ENCODE data around the gene RPS2.

The RPS2 gene

DNA sequence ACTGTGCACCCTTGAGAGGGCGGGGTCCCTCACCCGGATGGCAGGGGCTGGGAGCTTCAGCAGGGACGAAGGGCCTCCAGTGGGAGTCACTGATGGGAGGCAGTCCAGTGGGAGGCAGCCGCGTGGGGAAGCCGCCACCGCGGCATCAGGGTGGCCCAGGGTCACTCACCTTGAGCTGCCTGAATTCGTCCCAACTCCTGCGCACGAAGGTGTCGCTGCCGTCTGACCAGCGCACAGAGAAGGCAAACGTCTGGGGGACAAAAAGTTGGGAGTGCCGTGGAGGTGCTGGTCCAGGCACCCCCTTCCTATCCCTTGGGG lies 16.1 kb upstream of the RPS2 start:
- Mint-ChIP-seq H3K9me3 (no peaks in the 10 kb centered on the region), H3K4me1 (peaks cover 20% of the 10 kb centered on the region), H3K4me3 (no peak overlapping the region), H3K27ac (no peak overlapping the region), H3K36me3 (peaks cover 10% of the 10 kb centered on the region), H3K27me3 (peaks cover 62% of the 10 kb centered on the region)
- CTCF ChIA-PET, result no interaction called here
- DNase-seq, result no peak

DNA sequence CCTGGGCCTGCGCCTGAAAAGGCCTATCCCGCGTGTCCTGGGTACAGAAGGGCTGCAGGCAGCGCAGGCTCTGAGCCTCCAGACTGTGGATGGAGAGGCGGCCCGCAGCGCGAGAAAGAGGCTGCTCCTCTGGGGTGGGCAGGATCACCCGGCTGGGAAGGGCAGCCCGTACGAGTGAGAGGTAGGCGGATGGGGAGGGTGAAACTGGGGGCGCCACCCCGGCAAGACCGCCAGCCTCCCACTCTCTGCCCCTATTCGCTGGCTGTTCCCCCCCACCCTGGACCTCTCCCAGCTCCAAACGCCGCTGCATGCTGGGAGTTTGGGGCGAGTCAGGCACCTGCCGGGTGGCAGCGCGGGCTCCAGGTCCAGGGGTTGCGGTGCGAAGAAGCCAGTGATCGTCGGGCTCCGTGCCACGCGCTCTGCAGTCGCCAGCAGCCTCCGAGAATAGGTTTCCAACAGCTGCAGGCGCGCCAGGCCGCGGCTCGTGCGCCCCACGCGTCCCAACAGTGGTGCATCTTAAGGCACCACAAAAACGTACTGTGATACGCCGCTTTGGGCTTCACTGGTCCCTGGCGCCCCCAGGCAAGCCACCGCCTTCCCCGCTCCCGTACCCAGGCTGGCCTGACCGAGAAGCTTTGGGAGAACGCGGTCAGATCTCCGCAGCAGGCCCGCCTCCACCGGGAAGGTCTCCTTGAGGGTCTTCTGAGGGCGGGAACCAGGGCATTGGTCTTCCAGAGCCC lies 15.6 kb upstream of the RPS2 start:
- Mint-ChIP-seq H3K4me3 (no peak overlapping the region), H3K4me1 (peaks cover 14% of the 10 kb centered on the region), H3K27ac (no peak overlapping the region), H3K36me3 (peaks cover 11% of the 10 kb centered on the region), H3K27me3 (peaks cover 62% of the 10 kb centered on the region), H3K9me3 (no peaks in the 10 kb centered on the region)
- DNase-seq, result no peak
- CTCF ChIA-PET, result no interaction called here

DNA sequence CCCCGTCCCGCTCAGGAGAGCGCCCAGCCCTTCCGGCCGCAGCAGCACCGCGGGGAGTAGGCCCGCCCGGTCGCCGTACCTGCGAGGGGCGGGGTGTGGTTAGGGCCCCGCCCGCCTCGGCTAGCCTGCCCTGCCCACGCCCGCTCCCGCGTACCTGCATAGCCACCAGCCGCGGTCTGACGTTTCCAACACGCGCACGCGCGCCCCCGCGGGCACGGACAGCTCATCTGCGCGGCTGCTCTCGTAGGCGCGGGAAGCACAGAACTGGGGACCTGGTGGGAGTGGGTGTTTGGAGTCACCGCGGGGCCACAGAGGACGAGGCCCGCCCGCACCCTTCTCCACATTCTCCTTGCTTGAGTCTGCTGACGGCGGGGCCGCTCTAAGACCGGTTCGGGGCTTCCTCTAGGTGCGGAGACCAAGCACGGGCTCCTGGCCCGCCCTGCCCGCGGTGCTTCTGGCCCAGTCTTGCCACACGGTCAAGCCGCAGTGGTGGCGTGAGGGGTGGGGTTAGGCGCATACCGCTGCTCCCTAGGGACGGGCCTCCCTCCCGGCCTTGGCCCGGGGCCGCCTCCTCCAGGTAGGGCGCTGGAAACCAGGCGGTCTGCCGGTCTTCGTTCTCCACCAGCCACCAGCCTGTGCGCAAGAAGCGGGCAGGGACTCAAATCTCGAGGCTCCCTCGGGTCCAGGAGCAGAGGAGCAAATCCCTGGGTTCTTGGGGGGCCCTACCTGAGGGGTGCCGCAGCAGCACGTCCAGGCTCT lies 14.8 kb upstream of the RPS2 start:
- no peak for DNase-seq
- CTCF ChIA-PET, result no interaction called here
- H3K4me3 Mint-ChIP-seq, result no peak overlapping the region

DNA sequence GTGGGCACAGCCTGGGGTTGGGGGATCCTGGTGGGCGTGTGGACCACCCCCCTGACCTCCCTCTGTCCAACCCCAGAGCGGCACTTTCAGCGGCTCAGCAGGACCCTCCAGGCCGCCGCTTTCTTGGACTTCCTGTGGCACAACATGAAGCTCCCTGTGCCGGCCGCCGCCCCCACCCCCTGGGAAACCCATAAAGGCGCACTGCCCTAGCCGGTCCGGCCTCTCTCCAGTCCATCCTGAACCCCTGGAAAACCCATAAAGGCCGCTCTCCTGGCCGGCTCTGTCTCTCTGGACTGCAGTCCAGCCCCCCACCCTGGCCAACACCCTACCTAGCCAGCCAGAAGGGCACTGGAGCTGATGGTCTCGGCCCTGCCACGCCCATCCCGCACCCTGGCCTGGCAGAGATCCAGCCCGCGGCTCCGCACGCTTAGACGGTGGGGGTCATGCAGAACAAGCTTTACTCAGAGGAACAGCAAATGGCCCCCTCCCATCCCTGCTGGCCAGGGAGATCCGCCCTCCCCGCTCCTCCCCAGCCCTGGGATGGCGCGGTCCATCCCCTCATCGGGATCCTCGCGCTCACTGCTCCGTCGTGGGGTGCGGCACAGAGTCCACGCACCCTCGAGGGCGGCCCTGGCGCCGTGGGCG lies 14.0 kb upstream of the RPS2 start:
- Mint-ChIP-seq H3K4me1 (peaks cover 14% of the 10 kb centered on the region), H3K36me3 (peaks cover 14% of the 10 kb centered on the region), H3K27me3 (peaks cover 51% of the 10 kb centered on the region), H3K9me3 (no peaks in the 10 kb centered on the region), H3K4me3 (no peak overlapping the region), H3K27ac (no peak overlapping the region)
- CTCF ChIA-PET, result no interaction called here
- DNase-seq, result no peak

More for the DNA sequence above, 14.8 kb upstream of the RPS2 start:
- no peak overlapping the region for H3K27ac Mint-ChIP-seq
- H3K4me1 Mint-ChIP-seq, result peaks cover 9% of the 10 kb centered on the region
- no peaks in the 10 kb centered on the region for H3K9me3 Mint-ChIP-seq
- H3K36me3 Mint-ChIP-seq, result peaks cover 14% of the 10 kb centered on the region
- peaks cover 59% of the 10 kb centered on the region for H3K27me3 Mint-ChIP-seq

DNA sequence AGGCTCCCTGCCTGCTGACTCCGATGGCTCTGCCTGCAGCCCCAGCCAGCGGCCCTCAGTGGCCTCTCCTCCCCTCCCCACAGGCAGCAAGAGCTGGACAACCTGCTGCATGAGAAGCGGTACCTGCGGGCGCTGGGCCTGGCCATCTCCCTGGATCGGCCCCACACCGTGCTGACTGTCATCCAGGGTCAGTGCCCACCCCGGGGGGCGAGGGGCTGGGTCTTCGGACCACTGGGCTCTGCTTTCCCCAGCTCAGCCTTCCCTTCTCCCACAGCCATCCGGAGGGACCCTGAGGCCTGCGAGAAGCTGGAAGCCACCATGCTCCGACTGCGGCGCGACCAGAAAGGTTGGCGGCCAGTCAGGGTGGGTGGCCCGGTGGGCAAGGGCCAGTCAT lies 13.2 kb upstream of the RPS2 start:
- H3K4me3 Mint-ChIP-seq, result no peak overlapping the region
- H3K9me3 Mint-ChIP-seq, result no peaks in the 10 kb centered on the region
- H3K27ac Mint-ChIP-seq, result no peak overlapping the region
- H3K4me1 Mint-ChIP-seq, result peaks cover 16% of the 10 kb centered on the region
- H3K36me3 Mint-ChIP-seq, result peaks cover 13% of the 10 kb centered on the region
- CTCF ChIA-PET, result no interaction called here
- peaks cover 44% of the 10 kb centered on the region for H3K27me3 Mint-ChIP-seq
- DNase-seq, result no peak

DNA sequence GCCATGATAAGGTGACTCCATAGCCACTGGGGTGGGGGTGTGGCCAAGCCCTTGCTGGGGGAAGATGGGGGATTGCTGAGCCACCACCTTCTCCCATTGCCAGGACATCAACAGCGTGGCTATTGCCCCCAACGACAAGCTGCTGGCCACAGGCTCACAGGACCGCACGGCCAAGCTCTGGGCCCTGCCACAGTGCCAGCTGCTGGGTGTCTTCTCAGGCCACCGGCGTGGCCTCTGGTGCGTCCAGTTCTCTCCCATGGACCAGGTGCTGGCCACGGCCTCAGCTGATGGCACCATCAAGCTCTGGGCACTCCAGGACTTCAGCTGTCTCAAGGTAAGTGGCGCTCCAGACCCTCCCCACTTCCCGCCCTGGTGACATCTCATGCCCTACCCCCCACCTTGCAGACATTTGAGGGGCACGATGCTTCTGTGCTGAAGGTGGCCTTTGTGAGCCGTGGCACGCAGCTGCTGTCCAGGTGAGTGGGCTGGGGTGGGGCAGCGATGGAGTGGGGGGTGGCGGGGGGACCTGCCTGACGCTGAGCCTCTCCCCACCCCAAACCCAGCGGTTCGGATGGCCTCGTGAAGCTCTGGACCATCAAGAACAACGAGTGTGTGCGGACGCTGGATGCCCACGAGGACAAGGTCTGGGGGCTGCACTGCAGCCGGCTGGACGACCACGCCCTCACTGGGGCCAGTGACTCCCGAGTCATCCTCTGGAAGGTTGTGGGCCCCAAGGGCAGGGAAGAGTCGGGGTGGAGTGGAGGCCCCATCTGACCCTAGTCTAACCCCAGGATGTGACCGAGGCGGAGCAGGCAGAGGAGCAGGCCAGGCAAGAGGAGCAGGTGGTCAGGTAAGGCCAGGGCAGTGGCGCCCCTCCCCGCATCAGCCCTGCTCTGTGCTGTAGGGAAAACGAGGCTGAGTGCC lies 12.6 kb upstream of the RPS2 start:
- H3K9me3 Mint-ChIP-seq, result no peaks in the 10 kb centered on the region

DNA sequence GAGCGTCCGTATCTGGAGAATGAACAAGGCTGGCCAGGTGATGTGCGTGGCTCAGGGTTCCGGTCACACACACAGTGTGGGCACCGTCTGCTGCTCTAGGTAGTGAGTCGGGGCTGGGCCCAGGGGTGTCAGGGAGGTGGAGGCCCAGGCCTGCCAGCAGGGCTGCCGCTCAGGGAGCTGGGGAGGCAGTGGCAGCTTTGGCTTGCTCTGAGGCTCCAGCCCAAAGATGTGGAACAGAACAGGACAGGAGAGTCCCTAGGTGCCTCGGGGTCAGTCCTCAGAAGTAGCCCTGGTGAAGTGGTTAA lies 11.5 kb upstream of the RPS2 start:
- H3K9me3 Mint-ChIP-seq, result no peaks in the 10 kb centered on the region
- no peak overlapping the region for H3K27ac Mint-ChIP-seq
- no peak for DNase-seq
- H3K4me3 Mint-ChIP-seq, result no peak overlapping the region
- peaks cover 17% of the 10 kb centered on the region for H3K36me3 Mint-ChIP-seq
- CTCF ChIA-PET, result no interaction called here
- peaks cover 26% of the 10 kb centered on the region for H3K4me1 Mint-ChIP-seq
- peaks cover 27% of the 10 kb centered on the region for H3K27me3 Mint-ChIP-seq

More for the DNA sequence above, 12.6 kb upstream of the RPS2 start:
- CTCF ChIA-PET, result no interaction called here
- peaks cover 13% of the 10 kb centered on the region for H3K36me3 Mint-ChIP-seq
- peaks cover 37% of the 10 kb centered on the region for H3K27me3 Mint-ChIP-seq
- H3K27ac Mint-ChIP-seq, result no peak overlapping the region
- H3K4me3 Mint-ChIP-seq, result no peak overlapping the region
- DNase-seq, result no peak
- H3K4me1 Mint-ChIP-seq, result peaks cover 19% of the 10 kb centered on the region

DNA sequence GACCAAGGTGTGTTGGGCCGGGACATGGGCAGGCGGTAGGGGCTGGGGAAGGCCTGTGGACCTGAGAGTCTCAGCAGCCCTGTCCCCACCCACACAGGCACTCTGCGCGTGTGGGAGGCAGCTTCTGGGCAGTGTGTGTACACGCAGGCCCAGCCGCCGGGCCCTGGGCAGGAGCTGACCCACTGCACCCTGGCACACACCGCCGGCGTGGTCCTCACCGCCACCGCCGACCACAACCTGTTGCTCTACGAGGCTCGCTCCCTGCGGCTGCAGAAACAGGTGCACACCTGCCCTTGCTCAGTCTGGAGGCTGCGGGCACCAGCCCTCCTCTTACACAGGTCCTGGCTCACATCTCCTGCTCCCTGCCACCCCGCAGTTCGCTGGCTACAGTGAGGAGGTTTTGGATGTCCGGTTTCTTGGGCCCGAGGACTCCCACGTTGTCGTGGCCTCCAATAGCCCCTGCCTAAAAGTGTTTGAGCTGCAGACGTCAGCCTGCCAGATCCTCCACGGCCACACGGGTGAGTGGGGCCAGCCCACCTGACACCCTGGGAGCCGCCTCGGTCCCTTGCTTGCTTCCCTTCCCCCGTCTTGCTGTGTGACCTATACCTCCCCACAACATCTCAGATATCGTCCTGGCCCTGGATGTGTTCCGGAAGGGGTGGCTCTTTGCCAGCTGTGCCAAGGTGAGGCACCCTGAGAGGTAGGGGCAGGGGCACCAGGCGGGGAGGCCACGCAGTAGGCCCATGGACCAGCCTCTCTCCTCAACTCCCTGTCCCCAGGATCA lies 11.0 kb upstream of the RPS2 start:
- CTCF ChIA-PET, result no interaction called here
- H3K27me3 Mint-ChIP-seq, result peaks cover 21% of the 10 kb centered on the region
- H3K9me3 Mint-ChIP-seq, result no peaks in the 10 kb centered on the region
- H3K4me1 Mint-ChIP-seq, result peaks cover 32% of the 10 kb centered on the region
- no peak overlapping the region for H3K27ac Mint-ChIP-seq
- no peak overlapping the region for H3K4me3 Mint-ChIP-seq
- peaks cover 17% of the 10 kb centered on the region for H3K36me3 Mint-ChIP-seq
- no peak for DNase-seq

DNA sequence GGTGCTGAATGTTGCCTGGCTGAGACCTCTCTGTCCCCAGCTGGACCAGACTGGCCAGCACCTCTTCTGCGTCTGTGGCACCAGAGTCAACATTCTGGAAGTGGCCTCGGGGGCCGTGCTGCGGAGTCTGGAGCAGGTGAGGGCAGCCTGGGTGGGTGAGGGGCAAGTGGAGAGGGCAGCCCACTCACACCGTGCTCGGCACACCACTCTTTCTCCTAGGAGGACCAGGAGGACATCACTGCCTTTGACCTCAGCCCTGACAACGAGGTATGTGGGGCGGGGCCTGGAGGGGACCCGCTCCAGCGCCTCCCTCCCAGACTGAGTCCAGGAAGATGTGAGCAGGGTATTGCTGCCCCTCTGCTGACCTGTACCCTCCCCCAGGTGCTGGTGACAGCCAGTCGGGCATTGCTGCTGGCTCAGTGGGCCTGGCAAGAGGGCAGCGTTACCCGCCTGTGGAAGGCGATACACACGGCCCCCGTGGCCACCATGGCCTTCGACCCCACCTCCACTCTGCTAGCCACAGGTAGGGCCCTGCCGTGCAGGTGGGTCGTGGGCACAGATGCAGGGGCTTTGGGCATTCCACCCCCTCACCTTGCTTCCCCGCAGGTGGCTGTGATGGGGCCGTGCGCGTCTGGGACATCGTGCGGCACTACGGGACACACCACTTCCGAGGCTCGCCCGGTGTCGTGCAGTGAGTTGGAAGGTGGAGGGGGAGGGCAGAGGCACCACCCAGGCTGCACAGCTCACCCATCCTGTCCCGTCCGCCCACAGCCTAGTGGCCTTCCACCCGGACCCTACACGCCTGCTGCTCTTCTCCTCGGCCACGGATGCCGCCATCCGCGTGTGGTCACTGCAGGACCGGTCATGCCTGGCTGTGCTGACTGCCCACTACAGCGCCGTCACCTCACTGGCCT lies 9.8 kb upstream of the RPS2 start:
- H3K27me3 Mint-ChIP-seq, result peaks cover 9% of the 10 kb centered on the region
- CTCF ChIA-PET, result no interaction called here
- H3K4me3 Mint-ChIP-seq, result no peak overlapping the region
- peaks cover 37% of the 10 kb centered on the region for H3K4me1 Mint-ChIP-seq
- H3K27ac Mint-ChIP-seq, result no peak overlapping the region
- no peaks in the 10 kb centered on the region for H3K9me3 Mint-ChIP-seq
- DNase-seq, result no peak
- H3K36me3 Mint-ChIP-seq, result peaks cover 17% of the 10 kb centered on the region

DNA sequence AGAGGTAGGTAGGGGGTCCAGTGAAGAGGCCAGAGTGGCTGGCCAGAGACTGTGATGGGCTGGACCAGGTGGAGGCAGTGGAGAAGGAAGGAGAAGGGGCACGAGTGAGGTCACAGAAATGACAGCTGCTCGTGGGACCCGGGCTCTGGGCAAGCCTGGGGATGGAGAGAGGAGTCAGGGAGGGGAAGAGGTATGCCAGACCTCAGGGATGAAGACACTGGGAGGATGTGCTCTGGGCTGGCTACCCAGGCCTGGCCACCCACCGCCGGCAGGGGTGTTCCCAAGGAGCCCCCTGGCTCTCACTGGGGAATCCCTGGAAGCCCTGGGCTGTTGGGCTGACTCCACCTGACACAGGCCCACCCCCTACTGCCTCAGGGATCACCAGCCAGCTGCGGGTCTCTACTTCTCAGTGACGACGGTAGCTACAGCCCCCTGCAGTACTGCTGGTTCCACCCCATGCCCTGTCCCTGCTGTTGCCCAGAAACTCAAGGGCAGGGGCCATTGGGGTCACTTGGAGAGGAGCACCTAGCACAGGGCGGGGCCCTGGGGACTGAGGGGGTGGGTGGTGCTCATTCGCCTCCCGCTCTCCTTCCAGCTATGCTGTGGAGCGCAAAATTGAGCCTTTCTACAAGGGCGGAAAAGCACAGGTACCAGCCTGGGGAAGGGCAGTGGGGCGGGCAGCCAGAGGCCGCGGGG lies 9.0 kb upstream of the RPS2 start:
- Mint-ChIP-seq H3K27me3 (peaks cover 7% of the 10 kb centered on the region), H3K27ac (no peak overlapping the region), H3K36me3 (peaks cover 17% of the 10 kb centered on the region), H3K9me3 (no peaks in the 10 kb centered on the region), H3K4me3 (peak overlapping the region; percentile 38), H3K4me1 (peaks cover 37% of the 10 kb centered on the region)
- DNase-seq, result no peak
- CTCF ChIA-PET, result no interaction called here

DNA sequence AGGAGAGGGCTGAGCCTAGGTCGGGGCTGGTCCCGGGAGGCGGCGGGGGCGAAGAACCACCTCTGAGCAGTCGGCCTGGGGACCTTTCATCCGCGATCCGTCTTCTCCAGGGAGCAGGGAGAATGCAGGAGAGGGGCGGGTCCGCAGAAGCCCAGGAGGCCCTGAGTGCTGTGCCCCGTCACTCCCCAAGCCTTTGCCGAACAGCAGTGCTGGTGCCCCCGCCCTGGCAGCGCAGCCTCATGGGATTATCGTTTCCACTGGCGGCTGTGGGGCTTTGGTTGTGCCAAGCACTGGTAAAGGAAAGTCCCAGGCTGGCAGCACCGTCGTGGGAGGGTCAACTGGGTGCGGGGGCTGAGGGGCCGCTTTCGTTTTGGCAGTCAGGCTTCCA lies 7.9 kb upstream of the RPS2 start:
- Mint-ChIP-seq H3K9me3 (no peaks in the 10 kb centered on the region), H3K4me1 (peaks cover 40% of the 10 kb centered on the region), H3K27me3 (peaks cover 2% of the 10 kb centered on the region), H3K27ac (peak overlapping the region; percentile 100), H3K36me3 (peaks cover 15% of the 10 kb centered on the region), H3K4me3 (peak overlapping the region; percentile 83)
- CTCF ChIA-PET, result interaction anchor here (1.4 kb wide), 1 partner anchor 12 kb away, joined by 5 read pairs; the partner anchor contains the start of gene GFER
- DNase-seq, result peak; percentile 45

DNA sequence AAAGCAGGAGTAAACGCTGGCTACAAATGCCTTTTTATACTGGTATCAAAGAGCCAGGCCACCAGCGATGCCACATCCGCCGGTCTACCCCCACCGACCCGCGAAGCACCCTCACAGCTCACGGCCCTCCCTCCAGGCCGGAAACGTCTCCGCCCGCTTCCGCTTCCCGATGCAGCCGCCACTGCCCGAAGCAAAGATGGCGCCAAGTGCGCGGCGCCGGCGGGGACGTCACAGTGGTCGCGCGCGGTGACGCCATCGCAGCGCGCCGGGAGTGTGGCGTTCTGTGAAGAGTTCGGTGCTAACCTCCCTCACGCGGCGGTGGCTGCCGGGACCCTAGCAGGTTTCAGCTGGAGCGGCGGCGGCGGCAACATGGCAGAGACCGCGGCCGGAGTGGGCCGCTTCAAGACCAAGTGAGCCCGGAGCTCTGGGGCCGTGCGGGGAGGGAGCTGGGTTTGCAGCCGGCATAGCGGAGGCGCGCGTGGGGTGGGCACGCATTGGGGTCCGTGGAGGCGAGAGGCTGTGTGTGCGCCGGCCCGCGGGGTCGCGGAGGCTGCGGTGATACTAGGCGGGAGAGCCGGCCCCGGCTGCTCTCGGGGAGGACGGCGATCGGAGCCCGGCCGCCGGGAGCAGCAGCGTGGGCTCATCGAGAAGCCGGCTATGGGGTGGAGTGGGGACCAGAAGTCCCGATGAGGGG lies 7.3 kb upstream of the RPS2 start, which contains the start of gene TBL3:
TSS of gene TBL3 (plus strand) at position 258 of the 694 bp plus-strand sequence. CDS start at position 370, 112 bp downstream.
- no peaks in the 10 kb centered on the region for H3K27me3 Mint-ChIP-seq
- CTCF ChIA-PET, result interaction anchor here (1.0 to 1.4 kb wide), 3 partner anchors 11 to 13 kb away, joined by 3 to 5 read pairs (median 4); partner anchors contain the start of genes GFER and NDUFB10
- H3K4me3 Mint-ChIP-seq, result peak within 1 kb of the TSS; percentile 83
- peaks cover 14% of the 10 kb centered on the region for H3K36me3 Mint-ChIP-seq
- H3K9me3 Mint-ChIP-seq, result no peaks in the 10 kb centered on the region
- peak within 1 kb of the TSS; percentile 100 for H3K27ac Mint-ChIP-seq
- peak; percentile 97 for DNase-seq
- peaks cover 41% of the 10 kb centered on the region for H3K4me1 Mint-ChIP-seq
